ENCODE data around the gene SMIM44. TPM values are rescaled to one million over a fixed set of nuclear protein-coding genes. Genes with fewer than 3 reads are reported as not detected.

The SMIM44 gene
- total RNA-seq, 1 experiment from 2014 or later = not detected

- intact Hi-C loops (cut with micrococcal nuclease; ENCODE audit: unreplicated experiment) (no loop called here), in situ Hi-C loops (cut with HindIII; ENCODE audit: low pct_unique_long_range_greater_than_20kb, low sequenced_read_pairs) (no loop called here)
- H3K4me1 ChIP-seq (ENCODE audit: control insufficient read depth, insufficient read depth, low read length) = no peaks in the 10 kb centered on the region
- no peaks in the 10 kb centered on the region for H3K36me3 ChIP-seq (ENCODE audit: control insufficient read depth, insufficient read depth, low read length)
- no peak overlapping the region for H3K4me3 ChIP-seq (ENCODE audit: low read depth in 2 of 2, low read length in 2 of 2)
- CTCF ChIA-PET = no interaction called here
- no peaks in the 10 kb centered on the region for H3K27me3 ChIP-seq (ENCODE audit: control insufficient read depth, insufficient read depth, low read length)
- ATAC-seq = no peak
- H3K9me3 ChIP-seq (ENCODE audit: control insufficient read depth, insufficient read depth, low read depth, low read length) = no peaks in the 10 kb centered on the region
- POLR2A ChIA-PET = no interaction called here
- no peak for DNase-seq (ENCODE audit: low read depth, low spot score)
- TF ChIP-seq POLR2AphosphoS5 (IDR thresholded peaks at IDR 0.05; ENCODE audit: low read depth, low read length) (no peak), TCF7L2 (IDR thresholded peaks at IDR 0.05; ENCODE audit: low read depth, low read length) (no peak), SIN3A (IDR thresholded peaks at IDR 0.05; ENCODE audit: borderline replicate concordance, insufficient read depth, low read depth, low read length) (no peak), REST (IDR thresholded peaks at IDR 0.05; ENCODE audit: insufficient read depth in 1 of 2, low read depth in 2 of 2, low read length in 1 of 2) (no peak), CTCF (IDR thresholded peaks at IDR 0.05) (no peak)
- BruUV-seq (replicated peaks) = no TSS peak
- H3K27ac ChIP-seq (ENCODE audit: low read length) = no peak overlapping the region
Measured at GRCh38 chr19:3491396-3492119, 8.3 kb upstream of the SMIM44 start.

GRCh38 chr19:3482507-3483225, 575 bp downstream of the SMIM44 start:
- POLR2A ChIA-PET = no interaction called here
- in situ Hi-C loops (cut with HindIII; ENCODE audit: low pct_unique_long_range_greater_than_20kb, low sequenced_read_pairs) = no loop called here
- BruUV-seq (replicated peaks) = no TSS peak

More at GRCh38 chr19:3482507-3483225, 575 bp downstream of the SMIM44 start:
- Histone ChIP-seq H3K27ac (ENCODE audit: low read length) (no peak overlapping the region), H3K27me3 (ENCODE audit: control insufficient read depth, insufficient read depth, low read length) (no peaks in the 10 kb centered on the region), H3K9me3 (ENCODE audit: control insufficient read depth, insufficient read depth, low read depth, low read length) (no peaks in the 10 kb centered on the region), H3K4me3 (ENCODE audit: low read depth in 2 of 2, low read length in 2 of 2) (no peak overlapping the region), H3K36me3 (ENCODE audit: control insufficient read depth, insufficient read depth, low read length) (no peaks in the 10 kb centered on the region), H3K4me1 (ENCODE audit: control insufficient read depth, insufficient read depth, low read length) (no peaks in the 10 kb centered on the region)
- intact Hi-C loops (cut with micrococcal nuclease; ENCODE audit: unreplicated experiment) = no loop called here
- CTCF ChIA-PET = interaction anchor here (0.5 kb wide), 1 partner anchor 530 kb away, joined by 4 read pairs; no protein-coding TSS in a partner anchor
- TF ChIP-seq REST (IDR thresholded peaks at IDR 0.05; ENCODE audit: insufficient read depth in 1 of 2, low read depth in 2 of 2, low read length in 1 of 2) (no peak), TCF7L2 (IDR thresholded peaks at IDR 0.05; ENCODE audit: low read depth, low read length) (no peak), SIN3A (IDR thresholded peaks at IDR 0.05; ENCODE audit: borderline replicate concordance, insufficient read depth, low read depth, low read length) (no peak), POLR2AphosphoS5 (IDR thresholded peaks at IDR 0.05; ENCODE audit: low read depth, low read length) (no peak), CTCF (IDR thresholded peaks at IDR 0.05) (no peak)
- DNase-seq (ENCODE audit: low read depth, low spot score) (no peak), ATAC-seq (no peak)

Data from Panc1 (cell line).